IPS DF 4.7 (cell line): Measurements from ENCODE around the gene PRSS1.
"Not testable (repeated sequence)": the region's sequence is repeated elsewhere in the genome, so short reads cannot be mapped to it uniquely, and the experiment has no call there.

Source experiments
- DNase-seq: peaks from one replicate; pipeline ENCODE4 v3.0.0-alpha.2; 2013; ENCODE audit warnings: low spot score; ENCODE audit errors: extremely low read depth

The PRSS1 gene

GRCh38 chr7:142746264-142746663 is 3.0 kb upstream of the PRSS1 start:
- DNase-seq, result no peak

DNA sequence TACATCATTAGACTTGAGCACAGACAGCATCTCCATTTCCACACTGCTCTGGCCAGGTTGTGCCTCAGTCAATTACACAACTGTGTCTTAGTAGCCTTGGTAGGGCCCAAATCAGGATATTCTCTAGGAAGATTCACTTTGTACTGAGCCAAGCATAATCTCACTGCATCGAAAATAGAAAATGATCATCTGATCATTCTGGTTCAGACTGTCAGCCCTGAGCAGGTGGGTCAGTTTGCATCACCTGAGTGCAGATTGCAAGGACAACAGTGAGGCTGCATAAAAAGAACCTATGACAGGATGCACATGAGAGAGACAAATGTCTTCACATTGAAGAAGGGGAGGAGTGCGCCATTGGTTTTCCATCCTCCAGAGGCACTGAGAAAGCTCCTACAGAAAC is 862 bp upstream of the PRSS1 start:
- not testable (repeated sequence) for DNase-seq

DNA sequence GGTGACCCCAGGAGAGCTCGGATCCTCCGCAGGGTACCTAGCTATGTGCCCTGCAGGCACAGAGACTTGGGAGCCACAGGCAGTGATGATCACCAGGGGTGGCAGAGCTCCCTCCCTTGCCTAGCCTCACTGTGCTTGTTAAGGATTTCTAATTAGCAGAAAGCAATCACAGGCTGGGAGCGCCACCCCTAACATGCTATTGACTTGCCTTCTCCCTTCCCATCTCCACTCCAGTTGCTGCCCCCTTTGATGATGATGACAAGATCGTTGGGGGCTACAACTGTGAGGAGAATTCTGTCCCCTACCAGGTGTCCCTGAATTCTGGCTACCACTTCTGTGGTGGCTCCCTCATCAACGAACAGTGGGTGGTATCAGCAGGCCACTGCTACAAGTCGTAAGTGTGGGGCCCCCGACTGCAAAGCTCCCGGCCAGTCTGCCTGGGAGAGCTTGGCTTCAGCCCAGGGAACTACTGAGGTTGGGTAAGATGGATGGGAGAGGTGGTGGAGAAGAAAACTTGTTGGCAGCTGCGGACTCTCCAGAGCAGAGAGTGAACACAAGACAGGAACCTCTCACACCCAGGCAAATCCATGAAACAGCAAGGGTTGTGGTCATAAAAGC is 1.2 kb downstream of the PRSS1 start:
- DNase-seq, result no peak

DNA sequence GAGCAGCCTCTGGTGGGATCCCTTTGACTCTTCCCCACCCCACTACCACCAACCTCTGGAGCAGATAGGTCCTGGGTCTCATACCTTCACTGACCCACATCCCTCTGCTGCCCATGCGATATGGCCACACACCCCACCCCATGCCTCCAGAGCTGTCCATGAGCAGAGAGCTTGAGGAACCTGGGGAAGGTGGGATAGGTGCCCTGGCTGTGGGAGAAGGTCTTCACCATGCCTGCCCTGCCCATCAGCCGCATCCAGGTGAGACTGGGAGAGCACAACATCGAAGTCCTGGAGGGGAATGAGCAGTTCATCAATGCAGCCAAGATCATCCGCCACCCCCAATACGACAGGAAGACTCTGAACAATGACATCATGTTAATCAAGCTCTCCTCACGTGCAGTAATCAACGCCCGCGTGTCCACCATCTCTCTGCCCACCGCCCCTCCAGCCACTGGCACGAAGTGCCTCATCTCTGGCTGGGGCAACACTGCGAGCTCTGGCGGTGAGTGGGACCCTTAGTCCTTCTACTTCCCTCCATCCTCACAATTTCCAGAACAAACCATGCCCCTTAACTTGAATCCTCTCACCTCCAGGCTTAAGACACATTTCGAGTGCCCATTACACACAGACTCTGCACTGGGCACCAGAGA is 2.4 kb downstream of the PRSS1 start:
- DNase-seq, result not testable (repeated sequence)

GRCh38 chr7:142752376-142753225 is 3.3 kb downstream of the PRSS1 start:
- DNase-seq, result no peak

DNA sequence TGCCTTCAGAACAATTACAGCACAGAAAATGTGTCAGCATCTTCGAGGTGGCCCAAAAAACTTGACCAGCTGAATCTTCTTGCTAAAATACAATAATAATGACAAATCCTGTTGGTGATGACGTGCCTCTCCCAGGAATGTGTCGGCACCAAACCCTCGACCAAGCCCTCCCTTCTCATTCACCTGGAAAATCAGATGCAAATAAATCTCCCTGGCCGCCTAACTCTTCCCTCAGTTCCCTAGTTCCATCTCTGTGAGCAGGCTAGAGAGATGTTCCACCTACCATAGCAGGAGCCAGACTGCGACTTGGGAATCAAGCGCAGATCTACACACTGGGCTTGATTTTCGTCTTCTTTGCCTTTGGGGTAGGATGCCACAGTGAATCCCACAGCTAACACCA is 4.1 kb downstream of the PRSS1 start:
- no peak for DNase-seq

DNA sequence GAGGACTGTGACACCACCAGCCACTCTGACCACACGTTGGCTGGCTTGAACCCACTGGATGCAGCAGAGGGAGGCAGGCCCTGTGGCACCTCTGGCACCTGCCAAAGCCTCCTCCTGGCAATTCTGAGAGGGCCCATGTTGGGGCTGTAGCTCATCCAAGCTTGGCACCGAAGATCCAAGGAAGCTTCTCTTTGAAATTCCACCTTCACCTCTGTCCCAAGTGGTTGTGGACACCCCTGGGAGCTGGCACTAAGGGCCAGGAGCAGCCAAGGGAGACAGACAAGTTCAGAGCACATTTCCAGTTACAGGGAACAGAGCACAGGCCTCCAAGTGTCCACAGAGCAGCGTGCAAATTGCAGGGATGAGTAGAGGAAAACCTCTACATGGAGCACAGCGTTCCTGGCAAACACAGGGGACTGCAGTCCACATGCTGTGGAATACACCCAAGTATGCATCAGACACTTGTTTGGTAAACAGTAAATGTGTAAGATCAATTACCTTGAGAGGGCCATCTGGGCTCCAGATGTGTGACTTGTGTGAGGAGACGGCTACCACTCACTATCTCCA is 4.7 kb downstream of the PRSS1 start:
- DNase-seq, result not testable (repeated sequence)

DNA sequence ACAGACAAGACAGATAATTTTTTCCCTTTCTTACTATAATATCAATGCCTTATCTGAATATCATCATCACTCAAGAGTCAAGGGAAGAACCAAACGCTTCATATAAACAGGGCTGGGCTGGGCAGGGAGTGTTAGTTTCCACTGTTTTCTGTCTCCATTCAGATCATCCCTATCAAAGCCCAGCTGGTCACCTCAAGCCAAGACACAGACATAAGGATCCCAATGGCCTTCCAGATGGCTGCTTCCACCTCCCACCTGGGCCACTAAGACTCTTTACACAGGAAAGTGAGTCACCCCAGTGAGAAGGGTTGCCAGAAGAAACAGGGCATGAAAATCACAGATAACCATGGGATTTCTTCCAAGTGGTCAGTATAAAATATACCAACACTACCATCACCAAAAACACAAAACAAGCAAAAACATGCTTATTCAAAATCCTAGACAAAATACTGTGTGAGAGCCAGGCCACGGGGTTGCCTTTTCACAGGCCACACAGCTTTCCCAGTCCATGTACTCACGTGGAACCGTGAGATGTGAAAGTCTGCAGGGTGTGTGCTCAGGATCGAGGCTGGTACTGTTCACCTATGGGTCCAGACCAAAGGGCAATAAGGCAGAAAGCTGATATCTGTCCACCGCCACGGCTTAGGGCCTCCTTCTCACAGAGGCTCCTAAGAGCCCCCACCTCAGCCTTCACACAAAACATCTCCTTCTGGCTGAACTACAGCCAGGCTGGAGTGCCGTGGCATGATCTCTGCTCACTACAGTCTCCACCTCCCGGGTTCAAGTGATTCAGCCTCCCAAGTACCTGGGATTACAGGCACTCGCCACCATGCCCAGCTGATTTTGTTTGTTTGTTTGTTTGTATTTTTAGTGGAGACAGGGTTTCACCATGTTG is 5.7 kb downstream of the PRSS1 start:
- no peak for DNase-seq

DNA sequence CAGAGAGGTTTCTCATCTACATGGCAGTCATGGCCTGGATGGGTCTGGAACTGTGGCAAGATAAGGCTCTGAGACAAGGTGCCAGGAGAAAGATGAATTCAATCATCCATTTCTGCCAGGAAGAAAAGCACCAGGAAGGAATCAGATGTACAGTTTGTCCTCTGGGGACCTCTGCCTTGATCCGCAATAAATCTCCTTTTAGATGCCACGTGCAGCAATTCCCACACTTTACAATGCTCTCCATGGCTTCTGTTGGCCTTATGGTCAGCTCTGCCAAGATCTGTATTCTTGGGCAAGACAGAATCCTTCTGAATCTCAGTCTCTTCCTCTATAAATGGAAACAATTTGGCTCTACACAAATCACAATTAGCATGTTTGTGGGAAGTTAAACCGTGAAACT is 9.0 kb downstream of the PRSS1 start:
- not testable (repeated sequence) for DNase-seq

DNA sequence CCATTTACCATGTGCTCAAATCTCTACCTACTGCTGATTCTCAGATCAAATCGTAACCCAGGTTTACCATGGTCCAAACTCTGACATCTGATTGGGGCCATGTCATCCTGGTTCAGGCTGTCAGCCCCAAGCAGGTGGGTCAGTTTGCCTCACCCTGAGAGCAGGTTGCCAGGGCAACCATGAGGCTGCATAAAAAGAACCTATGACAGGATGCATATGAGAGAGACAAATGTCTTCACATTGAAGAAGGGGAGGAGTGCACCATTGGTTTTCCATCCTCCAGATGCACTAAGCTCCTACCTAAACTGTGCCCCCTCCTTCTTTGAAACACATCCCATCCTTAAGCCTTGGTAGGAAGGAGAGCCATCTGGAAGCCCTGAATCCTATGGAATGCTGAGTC is 10.2 kb downstream of the PRSS1 start:
- DNase-seq, result no peak

- no peak for DNase-seq
Measured at GRCh38 chr7:142760071-142760642, 10.9 kb downstream of the PRSS1 start.

- DNase-seq, result not testable (repeated sequence)
Measured at GRCh38 chr7:142761606-142762005, 12.3 kb downstream of the PRSS1 start.

- DNase-seq, result no peak
Measured at GRCh38 chr7:142762104-142762503, 12.8 kb downstream of the PRSS1 start.

DNA sequence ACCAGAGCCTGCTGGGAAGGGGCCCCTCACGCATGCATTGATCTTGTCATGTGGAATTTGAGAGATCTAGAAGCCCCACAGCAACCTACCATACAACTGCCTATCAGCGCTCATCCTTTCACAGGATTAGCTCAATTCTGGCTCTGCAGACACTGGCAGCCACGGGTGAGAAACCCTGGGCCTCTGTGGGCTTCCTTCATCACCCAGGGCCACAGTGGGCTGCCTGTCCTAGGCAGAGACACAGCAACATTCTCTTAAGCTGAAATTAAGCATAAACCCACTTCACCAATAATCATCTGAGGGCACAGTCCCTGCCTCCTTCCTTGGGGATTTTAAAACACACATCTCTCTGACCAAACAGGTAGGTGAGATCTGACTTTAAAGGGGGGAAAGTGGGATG is 18.2 kb downstream of the PRSS1 start:
- no peak for DNase-seq

GRCh38 chr7:142767861-142768260 is 18.6 kb downstream of the PRSS1 start:
- no peak for DNase-seq

DNA sequence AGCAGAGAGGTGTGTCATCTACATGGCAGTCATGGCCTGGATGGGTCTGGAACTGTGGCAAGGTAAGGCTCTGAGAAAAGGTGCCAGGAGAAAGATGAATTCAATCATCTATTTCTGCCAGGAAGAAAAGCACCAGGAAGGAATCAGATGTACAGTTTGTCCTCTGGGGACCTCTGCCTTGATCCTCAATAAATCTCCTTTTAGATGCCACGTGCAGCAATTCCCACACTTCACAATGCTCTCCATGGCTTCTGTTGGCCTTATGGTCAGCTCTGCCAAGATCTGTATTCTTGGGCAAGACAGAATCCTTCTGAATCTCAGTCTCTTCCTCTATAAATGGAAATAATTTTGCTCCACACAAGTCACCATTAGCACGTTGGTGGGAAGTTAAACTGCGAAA is 19.6 kb downstream of the PRSS1 start:
- DNase-seq, result not testable (repeated sequence)

DNA sequence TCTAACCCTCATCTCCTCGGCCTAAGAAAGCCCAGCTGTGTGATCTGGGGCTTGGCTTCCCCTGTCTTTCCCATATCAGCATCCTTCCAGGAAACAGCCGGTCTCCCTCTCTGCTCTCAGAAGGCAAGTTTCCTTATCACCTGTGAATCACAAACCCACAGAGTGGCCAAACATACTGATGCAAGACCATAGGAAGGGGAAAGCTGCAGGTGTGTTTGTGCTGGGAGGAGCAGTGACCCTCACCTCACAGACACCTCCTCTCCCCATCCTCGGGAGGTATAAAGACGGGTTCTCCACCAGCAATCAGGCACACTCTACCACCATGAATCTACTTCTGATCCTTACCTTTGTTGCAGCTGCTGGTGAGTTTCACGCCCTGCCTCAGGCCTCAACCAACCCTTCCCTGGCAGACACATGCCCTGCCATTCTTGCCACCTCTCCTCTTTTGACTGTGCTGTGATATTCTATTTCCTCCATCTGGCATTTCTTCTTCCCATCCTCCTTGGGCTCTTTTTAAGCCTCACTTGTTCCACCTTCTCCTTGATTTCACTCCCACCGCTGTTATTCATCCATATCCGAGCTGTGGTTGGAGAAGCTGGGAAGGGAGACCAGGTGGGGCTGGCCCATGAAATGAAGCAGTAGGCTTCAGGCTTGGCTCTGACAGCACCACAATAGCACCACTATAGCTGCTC is 21.5 kb downstream of the PRSS1 start, which contains the start of gene PRSS2:
PRSS2 (plus strand) TSS at position 310 of the 692 bp plus-strand sequence; CDS start at position 323, 13 bp downstream.
- DNase-seq, result no peak

- no peak for DNase-seq
Measured at GRCh38 chr7:142771353-142771723, 22.1 kb downstream of the PRSS1 start.

- no peak for DNase-seq
Measured at GRCh38 chr7:142772051-142772450, 22.8 kb downstream of the PRSS1 start.

GRCh38 chr7:142772673-142773072 is 23.4 kb downstream of the PRSS1 start:
- no peak for DNase-seq
